GM12878 (cell line): ENCODE data around the gene MGAT2. TPM values are rescaled to one million over a fixed set of nuclear protein-coding genes. Genes with fewer than 3 reads are reported as not detected.

Experiments used
- ATF7 ChIP-seq: fragments of 450-650 bp; IDR thresholded peaks from 2 replicates; pipeline ENCODE4 v1.6.1; 2016; ENCODE audit warnings: low read depth, mild to moderate bottlenecking
- CEBPB ChIP-seq, 2 experiments: fragments of 150-350 bp in 1 of 2; IDR thresholded peaks; 2 replicates each; pipeline ENCODE4 v1.6.1; 2012 to 2014; ENCODE audit warnings: low read depth in 2 of 2, low read length in 2 of 2, borderline replicate concordance in 1 of 2, inconsistent platforms in 1 of 2
- CHD1 ChIP-seq: IDR thresholded peaks from 2 replicates; pipeline ENCODE4 v1.6.1; 2012; ENCODE audit warnings: low read depth, low read length, improper control_type of control experiment
- DPF2 ChIP-seq: fragments of 450-650 bp; IDR thresholded peaks from 2 replicates; pipeline ENCODE4 v1.6.1; 2017; ENCODE audit warnings: mild to moderate bottlenecking
- E2F4 ChIP-seq: IDR thresholded peaks from 2 replicates; pipeline ENCODE4 v1.6.1; 2012; ENCODE audit warnings: low read depth, low read length, improper control_type of control experiment
- EGR1 ChIP-seq, 2 experiments: IDR thresholded peaks; 1 replicate in 1 of 2; 2 replicates in 1 of 2; pipeline ENCODE4 v1.6.1; 2011 to 2012; ENCODE audit warnings: low read depth in 2 of 2, low read length in 2 of 2, borderline replicate concordance in 1 of 2, mild to moderate bottlenecking in 1 of 2, moderate library complexity in 1 of 2
- IKZF1 ChIP-seq: fragments of 450-650 bp; conservative IDR thresholded peaks from 2 replicates; pipeline ENCODE4 v1.6.1; 2017; ENCODE audit warnings: antibody characterized with exemption, mild to moderate bottlenecking
- JUNB ChIP-seq: IDR thresholded peaks from 2 replicates; pipeline ENCODE4 v1.6.1; 2016; ENCODE audit warnings: antibody characterized with exemption, mild to moderate bottlenecking
- KLF5 ChIP-seq: fragments of 450-650 bp; IDR thresholded peaks from 2 replicates; pipeline ENCODE4 v1.6.1; 2014; ENCODE audit warnings: mild to moderate bottlenecking; ENCODE audit not compliant: partially characterized antibody
- LARP7 ChIP-seq: fragments of 450-650 bp; IDR thresholded peaks from 2 replicates; pipeline ENCODE4 v1.6.1; 2017; ENCODE audit warnings: mild to moderate bottlenecking
- MEF2B ChIP-seq: fragments of 450-650 bp; IDR thresholded peaks from 2 replicates; pipeline ENCODE4 v1.6.1; 2018; ENCODE audit warnings: mild to moderate bottlenecking, moderate library complexity; ENCODE audit not compliant: partially characterized antibody, poor library complexity, severe bottlenecking
- MLLT1 ChIP-seq: fragments of 450-650 bp; IDR thresholded peaks from 2 replicates; pipeline ENCODE4 v1.6.1; 2016; ENCODE audit warnings: mild to moderate bottlenecking
- NFIC ChIP-seq: IDR thresholded peaks from 2 replicates; pipeline ENCODE4 v1.6.1; 2012; ENCODE audit warnings: low read depth, mild to moderate bottlenecking, inconsistent platforms, low read length, moderate library complexity
- NFYB ChIP-seq: IDR thresholded peaks from 2 replicates; pipeline ENCODE4 v1.6.1; 2011; ENCODE audit warnings: low read depth, mild to moderate bottlenecking, low read length, improper control_type of control experiment, moderate library complexity; ENCODE audit not compliant: insufficient read depth
- NKRF ChIP-seq: fragments of 450-650 bp; conservative IDR thresholded peaks from 2 replicates; pipeline ENCODE4 v1.6.1; 2017; ENCODE audit warnings: mild to moderate bottlenecking, moderate library complexity
- NR2F1 ChIP-seq: fragments of 450-650 bp; conservative IDR thresholded peaks from 2 replicates; pipeline ENCODE4 v1.6.1; 2017; ENCODE audit warnings: mild to moderate bottlenecking
- PAX5 ChIP-seq: IDR thresholded peaks from 2 replicates; pipeline ENCODE4 v1.6.1; 2011; ENCODE audit warnings: low read depth, low read length, borderline replicate concordance
- POLR2A ChIP-seq: IDR thresholded peaks from 2 replicates; pipeline ENCODE4 v1.6.1; 2011; ENCODE audit warnings: low read depth, mild to moderate bottlenecking, low read length
- POLR2AphosphoS5 ChIP-seq: IDR thresholded peaks from 2 replicates; pipeline ENCODE4 v1.6.1; 2011; ENCODE audit warnings: mild to moderate bottlenecking, low read length, inconsistent platforms
- POU2F2 ChIP-seq: IDR thresholded peaks from 3 replicates; pipeline ENCODE4 v1.6.1; 2011; ENCODE audit warnings: low read depth, mild to moderate bottlenecking, low read length, borderline replicate concordance
- RAD21 ChIP-seq: IDR thresholded peaks from 2 replicates; pipeline ENCODE4 v1.6.1; 2011; ENCODE audit warnings: mild to moderate bottlenecking, low read depth, low read length, moderate library complexity; ENCODE audit not compliant: insufficient read depth
- SKIL ChIP-seq: fragments of 450-650 bp; IDR thresholded peaks from 2 replicates; pipeline ENCODE4 v1.6.1; 2017; ENCODE audit warnings: mild to moderate bottlenecking, low read depth, inconsistent platforms; ENCODE audit not compliant: poor library complexity, severe bottlenecking
- SRF ChIP-seq, 2 experiments: IDR thresholded peaks; 2 replicates each; pipeline ENCODE4 v1.6.1; 2011; ENCODE audit warnings: low read depth in 2 of 2, low read length in 2 of 2, mild to moderate bottlenecking in 1 of 2, moderate library complexity in 1 of 2
- YBX1 ChIP-seq: fragments of 450-650 bp; IDR thresholded peaks from 2 replicates; pipeline ENCODE4 v1.6.1; 2016; ENCODE audit warnings: antibody characterized with exemption
- polyA plus RNA-seq, 11 experiments: library from polyadenylated mRNA; depleted of rRNA in 4 of 11; unstranded in 6 of 11; stranded (reverse) in 5 of 11; fragments of >200 nt; fragmentation: Nextera tagmentation in 4 of 11; fragmentation: Illumina TruSeq in 1 of 11; extraction: Ambion mirVana in 4 of 11; extraction: Trizol in 1 of 11; gene quantifications; 1 replicate in 1 of 11; 2 replicates in 10 of 11; pipeline versions ENCODE4 v1.2.1 to v1.2.3, GENCODE V29; 2011 to 2016; ENCODE audit warnings: inconsistent platforms in 2 of 11, missing spikeins in 2 of 11, low read depth in 1 of 11
- total RNA-seq, 4 experiments: library from RNA; depleted of rRNA in 3 of 4; stranded (reverse); fragments of >200 nt in 3 of 4; fragmentation: Illumina TruSeq in 1 of 4; extraction: Trizol in 1 of 4; gene quantifications; 2 replicates each; pipeline versions ENCODE4 v1.2.1 to v1.2.3, GENCODE V29; 2013 to 2021

The MGAT2 gene
- total and polyA plus RNA-seq, 10 of the 15 experiments (the other 5 are each of a cell fraction or from before 2014, with no cell fraction given): 0.03 to 51.8 (median 38.0) TPM; not detected in 1

- peak; percentile 77 for TF ChIP-seq MEF2B
- peak; percentile 98 for TF ChIP-seq IKZF1
- peak; percentile 44; the same call in 2 of the 3 replicates for TF ChIP-seq POU2F2
- TF ChIP-seq RAD21: no peak
- peak; percentile 32; the same call in 1 of the 2 replicates for TF ChIP-seq NFIC
- TF ChIP-seq EGR1 (IDR thresholded peaks at IDR 0.05; ENCODE audit: borderline replicate concordance in 1 of 2, low read depth in 2 of 2, low read length in 2 of 2): no peak
- no peak for TF ChIP-seq CEBPB (IDR thresholded peaks at IDR 0.05; ENCODE audit: borderline replicate concordance in 1 of 2, low read depth in 2 of 2, low read length in 2 of 2)
- TF ChIP-seq E2F4: peak; percentile 98
- peak; percentile 47; the same call in 1 of the 2 replicates for TF ChIP-seq MLLT1
- no peak; the same call in none of the 2 replicates for TF ChIP-seq PAX5
- peak; percentile 94 for TF ChIP-seq POLR2AphosphoS5
- TF ChIP-seq NR2F1: no peak
- TF ChIP-seq DPF2: peak; percentile 78
- TF ChIP-seq POLR2A: peak; percentile 93
- peak; percentile 67 for TF ChIP-seq KLF5
- TF ChIP-seq NFYB: no peak
- no peak for TF ChIP-seq SRF (IDR thresholded peaks at IDR 0.05; ENCODE audit: low read depth in 2 of 2, low read length in 2 of 2)
- no peak for TF ChIP-seq JUNB
- 0 out of 2 replicates have a peak, but pooled peaks have one; percentile 70 for TF ChIP-seq CHD1
- peak; percentile 98 for TF ChIP-seq NKRF
- TF ChIP-seq ATF7: peak; percentile 42; the same call in 1 of the 2 replicates
- TF ChIP-seq LARP7: peak; percentile 86; the same call in 1 of the 2 replicates
- no peak for TF ChIP-seq SKIL
- TF ChIP-seq YBX1: no peak
These were observed 21.9 kb upstream of the MGAT2 start, which contains the start of gene LRR1 (continued) for GRCh38 chr14:49598485-49599300.
